GM06990 (cell line): ENCODE data around the gene GPR18.
"Not testable (repeated sequence)": the region's sequence is repeated elsewhere in the genome, so short reads cannot be mapped to it uniquely, and the experiment has no call there.

ENCODE experiments used
- DNase-seq: peaks from one replicate; pipeline ENCODE4 v3.0.0-alpha.2; 2011; ENCODE audit not compliant: insufficient read length; ENCODE audit errors: extremely low read depth
- H3K27me3 ChIP-seq: replicated peaks from 2 replicates; pipeline ENCODE4 v1.6.0; 2011; ENCODE audit warnings: low read length; ENCODE audit not compliant: control insufficient read depth, insufficient read depth
- H3K36me3 ChIP-seq: 2 replicates; pipeline ENCODE4 v1.5.1; 2011; ENCODE audit warnings: low read length; ENCODE audit not compliant: control insufficient read depth, insufficient read depth
- H3K4me3 ChIP-seq: replicated peaks from 2 replicates; pipeline ENCODE4 v1.5.1; 2011; ENCODE audit warnings: low read depth, mild to moderate bottlenecking, control low read depth, low read length
- CTCF ChIP-seq: IDR thresholded peaks from 2 replicates; pipeline ENCODE4 v1.5.1; 2011; ENCODE audit warnings: low read length, control low read depth, mild to moderate bottlenecking, inconsistent platforms; ENCODE audit not compliant: insufficient read depth, poor library complexity, severe bottlenecking

The GPR18 gene

GRCh38 chr13:99237981-99238662 is 20.1 kb downstream of the GPR18 start:
- TF ChIP-seq CTCF, result no peak
- DNase-seq, result no peak
- no peaks in the 10 kb centered on the region for H3K27me3 ChIP-seq
- peak overlapping the region; percentile 46 for H3K4me3 ChIP-seq
- peaks cover 3% of the 10 kb centered on the region for H3K36me3 ChIP-seq

GRCh38 chr13:99231721-99232120 is 26.5 kb downstream of the GPR18 start:
- Histone ChIP-seq H3K4me3 (no peak overlapping the region), H3K27me3 (no peaks in the 10 kb centered on the region), H3K36me3 (no peaks in the 10 kb centered on the region; the same call in 1 of the 2 replicates)
- no peak for DNase-seq
- TF ChIP-seq CTCF, result no peak

GRCh38 chr13:99230991-99231390 is 27.2 kb downstream of the GPR18 start:
- Histone ChIP-seq H3K36me3 (no peaks in the 10 kb centered on the region; the same call in 1 of the 2 replicates), H3K27me3 (no peaks in the 10 kb centered on the region), H3K4me3 (no peak overlapping the region)
- DNase-seq, result no peak
- TF ChIP-seq CTCF, result no peak

GRCh38 chr13:99230588-99230987 is 27.6 kb downstream of the GPR18 start:
- not testable (repeated sequence) for DNase-seq, H3K36me3 ChIP-seq, H3K4me3 ChIP-seq, H3K27me3 ChIP-seq

DNA sequence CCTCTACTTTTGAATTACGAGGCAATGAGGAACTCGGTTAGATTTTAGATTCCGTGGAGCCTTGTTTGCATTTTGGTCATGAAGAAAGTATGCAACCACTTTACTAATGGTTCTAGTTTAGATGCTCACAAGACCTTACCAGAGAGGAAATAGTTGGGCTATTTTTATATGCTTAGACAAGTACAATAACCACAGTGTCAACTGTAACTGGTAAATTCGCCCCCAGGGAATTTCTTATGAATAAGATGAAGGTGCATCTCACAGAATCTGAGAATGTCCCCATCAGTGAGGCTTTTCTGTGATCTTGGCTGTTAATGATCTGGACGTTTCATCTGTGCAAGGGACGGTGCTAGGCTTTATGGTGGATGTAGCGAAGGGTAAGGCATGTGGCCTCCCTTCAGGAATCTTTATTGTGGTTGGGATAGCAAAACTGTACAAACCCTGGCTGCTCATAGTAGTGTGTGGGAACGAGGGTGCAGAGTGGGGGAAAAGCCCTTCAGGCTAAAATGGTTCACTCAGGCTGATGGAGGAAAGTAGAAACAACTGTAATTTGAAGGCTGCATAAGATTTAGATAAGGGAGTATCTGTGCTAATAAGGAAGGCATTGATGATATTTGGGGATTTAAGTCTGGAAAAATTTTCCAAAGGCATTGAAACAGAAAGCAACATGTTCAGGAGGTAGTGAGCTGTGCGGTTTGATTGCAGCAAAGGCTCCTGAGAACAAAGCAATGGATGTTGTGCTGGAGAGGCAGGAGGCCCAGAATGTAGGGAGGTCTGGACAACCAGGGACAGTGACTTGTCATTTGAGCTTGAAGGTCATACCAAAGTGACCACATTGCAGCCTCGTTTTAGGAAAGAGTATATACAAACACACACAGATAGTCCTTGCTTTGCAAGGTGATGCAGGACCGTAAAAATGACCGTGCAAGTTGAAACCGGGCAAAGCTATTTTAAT is 29.2 kb downstream of the GPR18 start:
- Histone ChIP-seq H3K27me3 (no peaks in the 10 kb centered on the region), H3K4me3 (peak overlapping the region; percentile 37; the same call in 1 of the 2 replicates), H3K36me3 (no peaks in the 10 kb centered on the region; the same call in 1 of the 2 replicates)
- no peak for TF ChIP-seq CTCF
- DNase-seq, result peak; percentile 56
